HepG2 (cell line): ENCODE results near the gene STIM2. TPM values are rescaled to one million over a fixed set of nuclear protein-coding genes. Genes with fewer than 3 reads are reported as not detected.

Experiments
- BCL6 ChIP-seq: IDR thresholded peaks from 2 replicates; pipeline ENCODE4 v1.6.1; 2016; ENCODE audit warnings: missing genetic modification reagents, missing compliant biosample characterization
- CHD4 ChIP-seq: fragments of 200-600 bp; sonication (generic); IDR thresholded peaks from 2 replicates; pipeline ENCODE4 v1.7.0; 2017; ENCODE audit warnings: mild to moderate bottlenecking, low read length, borderline replicate concordance
- CREB1 ChIP-seq, 2 experiments: fragments of 450-650 bp in 1 of 2; IDR thresholded peaks; 2 replicates each; pipeline ENCODE4 v1.6.1; 2016 to 2017; ENCODE audit warnings: control low read depth in 1 of 2, mild to moderate bottlenecking in 1 of 2, missing compliant biosample characterization in 1 of 2, missing genetic modification characterization in 1 of 2
- HDAC1 ChIP-seq: sonication (generic); formaldehyde crosslinking; IDR thresholded peaks from 2 replicates; pipeline ENCODE4 v1.5.1; 2020; ENCODE audit warnings: mild to moderate bottlenecking, missing genetic modification reagents
- HMG20B ChIP-seq: conservative IDR thresholded peaks from 2 replicates; pipeline ENCODE4 v1.6.1; 2016; ENCODE audit warnings: missing genetic modification reagents, missing compliant biosample characterization
- HNF4A ChIP-seq: sonication (generic); formaldehyde crosslinking; IDR thresholded peaks from 2 replicates; pipeline ENCODE4 v1.4.0; 2020; ENCODE audit warnings: missing genetic modification reagents
- KAT8 ChIP-seq: IDR thresholded peaks from 2 replicates; pipeline ENCODE4 v1.6.1; 2016; ENCODE audit warnings: missing genetic modification reagents, missing compliant biosample characterization
- MEIS2 ChIP-seq: sonication (generic); formaldehyde crosslinking; IDR thresholded peaks from 2 replicates; pipeline ENCODE4 v1.9.0; 2021; ENCODE audit warnings: mild to moderate bottlenecking, missing genetic modification reagents
- MTF1 ChIP-seq: sonication (generic); formaldehyde crosslinking; IDR thresholded peaks from 2 replicates; pipeline ENCODE4 v1.5.0; 2020; ENCODE audit warnings: missing genetic modification reagents
- NBN ChIP-seq: fragments of 450-650 bp; conservative IDR thresholded peaks from 2 replicates; pipeline ENCODE4 v1.6.1; 2017
- NFRKB ChIP-seq: fragments of 450-650 bp; IDR thresholded peaks from 2 replicates; pipeline ENCODE4 v1.6.1; 2017
- PITX1 ChIP-seq: sonication (generic); formaldehyde crosslinking; IDR thresholded peaks from 2 replicates; pipeline ENCODE4 v1.5.1; 2020; ENCODE audit warnings: mild to moderate bottlenecking, missing genetic modification reagents
- PRMT3 ChIP-seq: sonication (generic); formaldehyde crosslinking; IDR thresholded peaks from 2 replicates; pipeline ENCODE4 v1.8.1; 2022; ENCODE audit warnings: low read depth, mild to moderate bottlenecking, moderate library complexity, missing genetic modification reagents, borderline replicate concordance
- RARG ChIP-seq: sonication (generic); formaldehyde crosslinking; IDR thresholded peaks from 2 replicates; pipeline ENCODE4 v1.4.0; 2020; ENCODE audit warnings: low read depth, mild to moderate bottlenecking, missing genetic modification reagents
- RBM22 ChIP-seq: fragments of 200-400 bp; formaldehyde crosslinking; optimal IDR thresholded peaks from 2 replicates; pipeline ENCODE3; 2017; ENCODE audit warnings: mild to moderate bottlenecking, low read length, moderate library complexity
- SMC3 ChIP-seq: IDR thresholded peaks from 2 replicates; pipeline ENCODE4 v1.6.1; 2011; ENCODE audit warnings: low read length, improper control_type of control experiment
- ZMYM2 ChIP-seq: sonication (generic); formaldehyde crosslinking; IDR thresholded peaks from 2 replicates; pipeline ENCODE4 v1.8.0; 2022; ENCODE audit warnings: mild to moderate bottlenecking, missing genetic modification reagents
- ZNF546 ChIP-seq: sonication (generic); formaldehyde crosslinking; conservative IDR thresholded peaks from 2 replicates; pipeline ENCODE4 v1.8.1; 2023; ENCODE audit warnings: mild to moderate bottlenecking, missing genetic modification reagents
- ZNF614 ChIP-seq: IDR thresholded peaks from 2 replicates; pipeline ENCODE4 v1.6.1; 2018; ENCODE audit warnings: missing biosample characterization, missing genetic modification reagents, inconsistent platforms, borderline replicate concordance
- ZNF652 ChIP-seq: IDR thresholded peaks from 2 replicates; pipeline ENCODE4 v1.6.1; 2016; ENCODE audit warnings: low read depth, borderline replicate concordance
- polyA plus RNA-seq, 8 experiments: library from polyadenylated mRNA; depleted of rRNA in 3 of 8; stranded (reverse) in 7 of 8; unstranded in 1 of 8; fragments of >200 nt; fragmentation: Illumina TruSeq in 4 of 8; extraction: Trizol in 4 of 8; gene quantifications; 2 replicates each; pipeline versions ENCODE4 v1.2.1 to v1.2.3, GENCODE V29; 2011 to 2016; ENCODE audit warnings: low read depth in 4 of 8, missing spikeins in 1 of 8, mixed read lengths in 1 of 8; ENCODE audit not compliant: insufficient read depth in 1 of 8
- total RNA-seq, 5 experiments: library from RNA; depleted of rRNA; stranded (reverse); fragments of >200 nt; fragmentation: Illumina TruSeq; extraction: Trizol; gene quantifications; 2 replicates each; pipeline ENCODE4 v1.2.3, GENCODE V29; 2016; ENCODE audit warnings: low read depth in 1 of 5
- TF ChIP-seq, protein P1 (sequence below): sonication (generic); formaldehyde crosslinking; IDR thresholded peaks from 2 replicates; pipeline ENCODE4 v1.9.0; 2021; ENCODE audit warnings: mild to moderate bottlenecking, missing genetic modification reagents
- TF ChIP-seq, protein P2 (sequence below): sonication (generic); formaldehyde crosslinking; IDR thresholded peaks from 2 replicates; pipeline ENCODE4 v1.4.0; 2020; ENCODE audit warnings: mild to moderate bottlenecking, missing genetic modification reagents, borderline replicate concordance

The STIM2 gene
- total and polyA plus RNA-seq, 2 of the 13 experiments (the other 11 are each of a cell fraction or from before 2014, with no cell fraction given), result 19.3 to 19.4 TPM

DNA sequence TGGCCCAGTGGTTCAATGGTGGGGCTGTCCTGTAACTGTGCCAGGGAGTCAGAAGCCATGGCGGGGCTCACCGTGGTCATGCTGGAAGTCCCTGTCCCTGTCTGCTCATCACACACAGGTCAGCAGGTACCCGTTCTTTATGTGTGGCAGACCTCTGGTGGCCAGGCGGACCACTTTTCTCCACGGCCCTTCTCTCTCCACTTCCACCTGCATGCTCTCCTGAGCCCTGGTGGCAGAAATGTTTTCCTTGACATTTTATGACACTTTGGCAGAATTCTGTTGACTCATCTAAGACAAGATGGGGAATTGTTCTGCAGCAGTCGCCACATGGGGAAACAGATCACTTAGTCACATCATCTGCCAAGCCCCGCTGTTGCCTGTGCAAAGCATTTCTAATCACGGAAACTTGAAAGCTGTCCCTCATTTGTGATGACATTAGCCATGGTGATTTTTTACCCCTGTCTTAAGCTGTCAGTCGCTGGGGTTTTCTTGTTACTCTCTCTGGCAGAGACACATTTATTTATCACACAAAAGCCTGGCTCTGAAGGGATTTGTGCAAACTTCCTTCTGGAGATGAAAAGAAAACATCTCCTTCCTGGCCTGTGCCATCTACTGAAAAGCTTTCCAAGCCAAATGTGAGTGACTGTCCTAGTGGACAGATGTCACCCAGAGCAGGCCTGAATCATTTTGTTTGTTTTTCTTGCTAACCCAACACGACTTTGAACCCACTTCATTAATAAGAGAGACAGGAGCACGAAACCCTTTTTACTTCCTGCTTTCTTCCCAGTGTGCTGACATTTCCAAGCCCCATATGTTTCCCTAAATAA lies 38.8 kb upstream of the STIM2 start (continued):
- TF ChIP-seq, protein P1, sequence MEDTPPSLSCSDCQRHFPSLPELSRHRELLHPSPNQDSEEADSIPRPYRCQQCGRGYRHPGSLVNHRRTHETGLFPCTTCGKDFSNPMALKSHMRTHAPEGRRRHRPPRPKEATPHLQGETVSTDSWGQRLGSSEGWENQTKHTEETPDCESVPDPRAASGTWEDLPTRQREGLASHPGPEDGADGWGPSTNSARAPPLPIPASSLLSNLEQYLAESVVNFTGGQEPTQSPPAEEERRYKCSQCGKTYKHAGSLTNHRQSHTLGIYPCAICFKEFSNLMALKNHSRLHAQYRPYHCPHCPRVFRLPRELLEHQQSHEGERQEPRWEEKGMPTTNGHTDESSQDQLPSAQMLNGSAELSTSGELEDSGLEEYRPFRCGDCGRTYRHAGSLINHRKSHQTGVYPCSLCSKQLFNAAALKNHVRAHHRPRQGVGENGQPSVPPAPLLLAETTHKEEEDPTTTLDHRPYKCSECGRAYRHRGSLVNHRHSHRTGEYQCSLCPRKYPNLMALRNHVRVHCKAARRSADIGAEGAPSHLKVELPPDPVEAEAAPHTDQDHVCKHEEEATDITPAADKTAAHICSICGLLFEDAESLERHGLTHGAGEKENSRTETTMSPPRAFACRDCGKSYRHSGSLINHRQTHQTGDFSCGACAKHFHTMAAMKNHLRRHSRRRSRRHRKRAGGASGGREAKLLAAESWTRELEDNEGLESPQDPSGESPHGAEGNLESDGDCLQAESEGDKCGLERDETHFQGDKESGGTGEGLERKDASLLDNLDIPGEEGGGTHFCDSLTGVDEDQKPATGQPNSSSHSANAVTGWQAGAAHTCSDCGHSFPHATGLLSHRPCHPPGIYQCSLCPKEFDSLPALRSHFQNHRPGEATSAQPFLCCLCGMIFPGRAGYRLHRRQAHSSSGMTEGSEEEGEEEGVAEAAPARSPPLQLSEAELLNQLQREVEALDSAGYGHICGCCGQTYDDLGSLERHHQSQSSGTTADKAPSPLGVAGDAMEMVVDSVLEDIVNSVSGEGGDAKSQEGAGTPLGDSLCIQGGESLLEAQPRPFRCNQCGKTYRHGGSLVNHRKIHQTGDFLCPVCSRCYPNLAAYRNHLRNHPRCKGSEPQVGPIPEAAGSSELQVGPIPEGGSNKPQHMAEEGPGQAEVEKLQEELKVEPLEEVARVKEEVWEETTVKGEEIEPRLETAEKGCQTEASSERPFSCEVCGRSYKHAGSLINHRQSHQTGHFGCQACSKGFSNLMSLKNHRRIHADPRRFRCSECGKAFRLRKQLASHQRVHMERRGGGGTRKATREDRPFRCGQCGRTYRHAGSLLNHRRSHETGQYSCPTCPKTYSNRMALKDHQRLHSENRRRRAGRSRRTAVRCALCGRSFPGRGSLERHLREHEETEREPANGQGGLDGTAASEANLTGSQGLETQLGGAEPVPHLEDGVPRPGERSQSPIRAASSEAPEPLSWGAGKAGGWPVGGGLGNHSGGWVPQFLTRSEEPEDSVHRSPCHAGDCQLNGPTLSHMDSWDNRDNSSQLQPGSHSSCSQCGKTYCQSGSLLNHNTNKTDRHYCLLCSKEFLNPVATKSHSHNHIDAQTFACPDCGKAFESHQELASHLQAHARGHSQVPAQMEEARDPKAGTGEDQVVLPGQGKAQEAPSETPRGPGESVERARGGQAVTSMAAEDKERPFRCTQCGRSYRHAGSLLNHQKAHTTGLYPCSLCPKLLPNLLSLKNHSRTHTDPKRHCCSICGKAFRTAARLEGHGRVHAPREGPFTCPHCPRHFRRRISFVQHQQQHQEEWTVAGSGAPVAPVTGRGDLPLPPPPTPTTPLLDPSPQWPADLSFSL (CRISPR knock-in tag), result no peak
- peak; percentile 41; the same call in 1 of the 2 replicates for TF ChIP-seq PITX1 (CRISPR knock-in tag)
- no peak; the same call in 1 of the 2 replicates for TF ChIP-seq ZNF652 (CRISPR knock-in tag)
- 0 out of 2 replicates have a peak, but pooled peaks have one; percentile 32 for TF ChIP-seq HMG20B
- peak; percentile 58; the same call in 1 of the 2 replicates for TF ChIP-seq KAT8 (CRISPR knock-in tag)
- TF ChIP-seq BCL6 (CRISPR knock-in tag), result peak; percentile 38; the same call in 1 of the 2 replicates
- no peak for TF ChIP-seq CREB1 (IDR thresholded peaks at IDR 0.05)
- TF ChIP-seq CREB1 (CRISPR knock-in tag; IDR thresholded peaks at IDR 0.05), result peak; percentile 54; the same call in 1 of the 2 replicates
- no peak for TF ChIP-seq CHD4
- no peak for TF ChIP-seq ZNF614 (CRISPR knock-in tag)
- no peak for TF ChIP-seq NBN
- TF ChIP-seq ZMYM2 (CRISPR knock-in tag), result no peak
- TF ChIP-seq, protein P2, sequence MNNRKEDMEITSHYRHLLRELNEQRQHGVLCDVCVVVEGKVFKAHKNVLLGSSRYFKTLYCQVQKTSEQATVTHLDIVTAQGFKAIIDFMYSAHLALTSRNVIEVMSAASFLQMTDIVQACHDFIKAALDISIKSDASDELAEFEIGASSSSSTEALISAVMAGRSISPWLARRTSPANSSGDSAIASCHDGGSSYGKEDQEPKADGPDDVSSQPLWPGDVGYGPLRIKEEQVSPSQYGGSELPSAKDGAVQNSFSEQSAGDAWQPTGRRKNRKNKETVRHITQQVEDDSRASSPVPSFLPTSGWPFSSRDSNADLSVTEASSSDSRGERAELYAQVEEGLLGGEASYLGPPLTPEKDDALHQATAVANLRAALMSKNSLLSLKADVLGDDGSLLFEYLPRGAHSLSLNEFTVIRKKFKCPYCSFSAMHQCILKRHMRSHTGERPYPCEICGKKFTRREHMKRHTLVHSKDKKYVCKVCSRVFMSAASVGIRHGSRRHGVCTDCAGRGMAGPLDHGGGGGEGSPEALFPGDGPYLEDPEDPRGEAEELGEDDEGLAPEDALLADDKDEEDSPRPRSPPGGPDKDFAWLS (CRISPR knock-in tag), result no peak
- TF ChIP-seq RARG (CRISPR knock-in tag), result no peak
- TF ChIP-seq MTF1, result no peak
- TF ChIP-seq HDAC1 (CRISPR knock-in tag), result peak; percentile 72; the same call in 1 of the 2 replicates
- TF ChIP-seq NFRKB, result no peak
- no peak for TF ChIP-seq PRMT3 (CRISPR knock-in tag)
- peak; percentile 92 for TF ChIP-seq MEIS2 (CRISPR knock-in tag)
- no peak for TF ChIP-seq ZNF546
- no peak for TF ChIP-seq RBM22
- TF ChIP-seq SMC3, result peak; percentile 37; the same call in 1 of the 2 replicates
- TF ChIP-seq HNF4A (CRISPR knock-in tag), result peak; percentile 89
